ENCODE data around the gene ADAMTS4.
"Not testable (repeated sequence)": the region's sequence is repeated elsewhere in the genome, so short reads cannot be mapped to it uniquely, and the experiment has no call there.

The ADAMTS4 gene

GRCh38 chr1:161198897-161199431 is at the start of gene ADAMTS4:
ADAMTS4 (minus strand) TSS chr1:161199054; CDS start chr1:161198627, 427 bp downstream.
- no peak for DNase-seq (ENCODE audit: low read depth in 1 of 2, low spot score in 1 of 2)

- DNase-seq (ENCODE audit: low read depth in 1 of 2, low spot score in 1 of 2), result no peak
These were observed 46.0 kb upstream of the ADAMTS4 start for GRCh38 chr1:161244888-161245287.

- DNase-seq (ENCODE audit: low read depth in 1 of 2, low spot score in 1 of 2), result no peak
These were observed 43.5 kb upstream of the ADAMTS4 start for GRCh38 chr1:161242313-161242712.

GRCh38 chr1:161241682-161242081 is 42.8 kb upstream of the ADAMTS4 start:
- DNase-seq (ENCODE audit: low read depth in 1 of 2, low spot score in 1 of 2), result no peak

- DNase-seq (ENCODE audit: low read depth in 1 of 2, low spot score in 1 of 2), result no peak
These were observed 39.2 kb upstream of the ADAMTS4 start, which contains the start of gene NR1I3 for GRCh38 chr1:161238039-161238473. NR1I3 (minus strand) TSS chr1:161238203; CDS start chr1:161236565, 1,638 bp downstream.

GRCh38 chr1:161235957-161236775 is 37.3 kb upstream of the ADAMTS4 start:
- DNase-seq (ENCODE audit: low read depth in 1 of 2, low spot score in 1 of 2), result no peak

GRCh38 chr1:161233102-161233501 is 34.2 kb upstream of the ADAMTS4 start:
- no peak for DNase-seq (ENCODE audit: low read depth in 1 of 2, low spot score in 1 of 2)

- no peak for DNase-seq (ENCODE audit: low read depth in 1 of 2, low spot score in 1 of 2)
These were observed 31.9 kb upstream of the ADAMTS4 start for GRCh38 chr1:161230762-161231161.

GRCh38 chr1:161229896-161230295 is 31.0 kb upstream of the ADAMTS4 start:
- DNase-seq (ENCODE audit: low read depth in 1 of 2, low spot score in 1 of 2), result no peak

GRCh38 chr1:161228032-161228431 is 29.2 kb upstream of the ADAMTS4 start:
- DNase-seq (ENCODE audit: low read depth in 1 of 2, low spot score in 1 of 2), result no peak

GRCh38 chr1:161227196-161227871 is 28.5 kb upstream of the ADAMTS4 start:
- DNase-seq (ENCODE audit: low read depth in 1 of 2, low spot score in 1 of 2), result peak; percentile 75 to 79

GRCh38 chr1:161226759-161227158 is 27.9 kb upstream of the ADAMTS4 start:
- no peak for DNase-seq (ENCODE audit: low read depth in 1 of 2, low spot score in 1 of 2)

GRCh38 chr1:161226320-161226711 is 27.5 kb upstream of the ADAMTS4 start:
- DNase-seq (ENCODE audit: low read depth in 1 of 2, low spot score in 1 of 2), result no peak

- DNase-seq (ENCODE audit: low read depth in 1 of 2, low spot score in 1 of 2), result peak; percentile 69 to 75
These were observed 26.9 kb upstream of the ADAMTS4 start, which contains the start of gene TOMM40L for GRCh38 chr1:161225534-161226319. TOMM40L (plus strand) TSS chr1:161226060; CDS start chr1:161226490, 430 bp downstream.

- DNase-seq (ENCODE audit: low read depth in 1 of 2, low spot score in 1 of 2), result no peak
These were observed 26.3 kb upstream of the ADAMTS4 start for GRCh38 chr1:161225178-161225533.

- DNase-seq (ENCODE audit: low read depth in 1 of 2, low spot score in 1 of 2), result not testable (repeated sequence)
These were observed 25.8 kb upstream of the ADAMTS4 start for GRCh38 chr1:161224695-161225087.

- DNase-seq (ENCODE audit: low read depth in 1 of 2, low spot score in 1 of 2), result no peak
These were observed 25.2 kb upstream of the ADAMTS4 start for GRCh38 chr1:161223805-161224694.

GRCh38 chr1:161222175-161223019 is 23.5 kb upstream of the ADAMTS4 start:
- no peak for DNase-seq (ENCODE audit: low read depth in 1 of 2, low spot score in 1 of 2)

GRCh38 chr1:161220002-161220401 is 21.1 kb upstream of the ADAMTS4 start:
- no peak for DNase-seq (ENCODE audit: low read depth in 1 of 2, low spot score in 1 of 2)
